ENCODE measurements around the gene NLN.
A peak's percentile ranks its signal among the peaks of the same experiment; 100 is the strongest.
"Not testable (repeated sequence)": the region's sequence is repeated elsewhere in the genome, so short reads cannot be mapped to it uniquely, and the experiment has no call there.

NLN gene

DNA sequence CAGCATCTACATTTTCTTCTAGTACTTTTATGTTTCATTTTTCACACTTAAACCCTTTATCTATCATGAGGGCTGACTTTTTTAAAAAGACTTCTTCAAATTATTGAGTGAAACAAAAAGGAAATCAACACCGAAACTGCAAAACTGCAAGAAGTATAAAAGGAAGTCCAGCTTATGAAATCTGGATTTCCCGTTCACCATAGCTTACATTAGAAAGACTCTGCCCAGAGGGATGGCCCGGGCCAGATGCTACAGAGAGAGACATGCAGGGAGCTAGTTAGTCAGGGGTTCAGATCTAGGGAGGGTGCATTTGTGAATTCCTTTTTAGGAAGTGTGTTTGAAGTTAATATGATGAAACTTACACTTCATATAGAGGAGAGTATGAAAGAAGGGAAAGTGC lies 10.0 kb downstream of the NLN start:
- not testable (repeated sequence) for DNase-seq (ENCODE audit: low read depth in 2 of 2)

GRCh38 chr5:65734196-65734775 lies 12.3 kb downstream of the NLN start:
- DNase-seq (ENCODE audit: low read depth in 2 of 2) = not testable (repeated sequence)

GRCh38 chr5:65734921-65735320 lies 12.9 kb downstream of the NLN start:
- no peak for DNase-seq (ENCODE audit: low read depth in 2 of 2)

DNA sequence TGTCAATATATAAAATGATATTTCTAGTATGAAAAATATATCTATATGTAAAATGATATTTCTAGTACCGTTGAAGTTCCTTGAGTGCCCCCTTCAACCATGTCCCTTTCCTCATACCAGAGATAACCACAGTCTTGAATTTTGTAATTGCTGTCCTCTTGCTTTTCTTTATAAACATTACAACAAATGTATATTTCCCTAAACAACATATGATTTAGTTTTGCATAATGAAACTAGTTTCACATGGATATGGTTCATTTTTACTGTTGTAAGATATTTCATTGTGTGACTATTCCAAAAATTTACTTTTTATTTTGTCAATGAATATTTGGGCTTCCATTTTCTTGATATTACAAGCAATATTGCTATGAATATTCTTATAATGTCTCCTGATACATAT lies 14.0 kb downstream of the NLN start:
- no peak for DNase-seq (ENCODE audit: low read depth in 2 of 2)

GRCh38 chr5:65737842-65738241 lies 15.8 kb downstream of the NLN start:
- DNase-seq (ENCODE audit: low read depth in 2 of 2) = no peak

DNA sequence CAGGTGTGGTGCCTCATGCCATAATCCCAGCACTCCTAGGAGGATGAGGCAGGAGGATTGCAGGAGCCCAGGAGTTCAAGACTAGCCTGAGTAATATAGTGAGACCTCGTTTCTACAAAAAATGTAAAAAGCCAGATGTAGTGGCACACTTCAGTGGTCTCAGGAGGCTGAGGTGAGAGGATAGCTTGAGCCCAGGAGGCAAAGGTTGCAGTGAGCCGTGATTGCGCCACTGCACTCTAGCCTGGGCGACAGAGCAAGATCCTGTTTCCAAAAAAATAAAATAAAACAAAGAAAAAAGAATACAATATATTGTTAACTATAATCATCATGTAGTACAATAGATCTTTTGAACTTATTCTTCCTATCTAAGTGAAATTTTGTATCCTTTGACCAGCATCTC lies 16.3 kb downstream of the NLN start:
- DNase-seq (ENCODE audit: low read depth in 2 of 2) = no peak

DNA sequence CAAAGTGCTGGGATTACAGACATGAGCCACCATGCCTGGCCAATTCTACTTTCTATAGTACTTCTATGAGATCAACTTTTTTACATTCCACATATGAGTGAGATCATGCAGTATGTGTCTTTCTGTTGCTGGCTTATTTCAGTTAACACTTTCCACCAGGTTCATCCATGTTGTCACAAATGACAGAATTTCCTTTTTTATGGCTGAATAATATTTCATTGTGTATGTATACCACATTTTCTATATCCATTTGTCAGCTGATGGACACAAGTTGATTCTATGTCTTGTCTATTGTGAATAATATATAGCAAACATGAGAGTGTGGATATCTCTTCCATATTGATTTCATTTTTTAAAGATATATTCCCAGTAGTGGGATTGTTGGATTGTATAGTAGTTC lies 17.2 kb downstream of the NLN start:
- no peak for DNase-seq (ENCODE audit: low read depth in 2 of 2)

GRCh38 chr5:65742565-65743231 lies 20.7 kb downstream of the NLN start:
- DNase-seq (ENCODE audit: low read depth in 2 of 2) = no peak

DNA sequence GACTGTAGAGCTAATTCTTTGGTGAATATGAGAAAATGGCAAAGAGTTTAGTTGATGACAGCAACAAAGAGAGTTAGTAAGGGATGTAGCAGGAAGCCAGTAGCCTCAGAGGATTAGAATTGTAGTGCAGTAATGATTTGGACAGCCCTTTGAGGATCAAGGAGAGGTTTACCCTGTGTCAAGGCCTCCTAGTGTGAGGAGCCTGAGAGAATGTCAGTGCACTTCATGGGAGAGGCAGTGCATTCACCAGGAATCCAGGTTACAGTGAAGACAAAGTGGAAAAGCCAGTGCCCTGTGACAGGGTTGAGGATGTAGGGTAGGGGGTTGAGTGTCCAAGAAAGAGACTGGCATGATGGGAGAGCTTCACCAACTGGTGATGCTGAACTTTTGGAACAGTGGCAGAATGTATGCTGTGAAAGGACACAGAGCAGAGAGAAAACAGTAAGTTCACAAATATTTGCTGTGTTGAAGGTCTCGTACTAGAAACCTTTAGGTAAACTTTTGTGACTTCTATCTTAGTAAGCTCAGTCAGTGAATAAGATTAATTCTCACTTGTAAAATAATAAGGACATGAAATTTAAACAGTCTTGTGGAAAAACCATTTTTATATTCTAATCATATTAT lies 27.3 kb downstream of the NLN start:
- no peak for DNase-seq (ENCODE audit: low read depth in 2 of 2)

DNA sequence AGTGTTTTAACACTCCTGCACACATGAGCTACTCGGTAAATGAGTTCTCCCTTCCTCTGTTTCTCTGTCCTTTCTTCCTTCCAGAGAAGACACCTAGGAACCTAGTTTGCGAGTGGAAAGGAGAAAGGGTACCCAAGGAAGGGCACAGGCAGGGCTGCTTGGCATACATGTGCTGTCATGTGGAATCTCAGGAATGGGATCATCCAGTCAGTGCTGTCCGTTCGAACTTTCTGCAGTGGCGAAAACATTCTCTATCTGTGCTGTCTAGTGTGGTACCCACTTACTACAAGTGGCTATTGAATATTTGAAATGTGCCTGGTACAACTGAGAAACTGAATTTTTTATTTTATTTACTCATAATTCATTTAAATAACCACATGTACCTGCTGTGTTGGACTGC lies 28.0 kb downstream of the NLN start:
- no peak for DNase-seq (ENCODE audit: low read depth in 2 of 2)

- DNase-seq (ENCODE audit: low read depth in 2 of 2) = no peak
Observed at GRCh38 chr5:65750938-65751337, 28.9 kb downstream of the NLN start.

DNA sequence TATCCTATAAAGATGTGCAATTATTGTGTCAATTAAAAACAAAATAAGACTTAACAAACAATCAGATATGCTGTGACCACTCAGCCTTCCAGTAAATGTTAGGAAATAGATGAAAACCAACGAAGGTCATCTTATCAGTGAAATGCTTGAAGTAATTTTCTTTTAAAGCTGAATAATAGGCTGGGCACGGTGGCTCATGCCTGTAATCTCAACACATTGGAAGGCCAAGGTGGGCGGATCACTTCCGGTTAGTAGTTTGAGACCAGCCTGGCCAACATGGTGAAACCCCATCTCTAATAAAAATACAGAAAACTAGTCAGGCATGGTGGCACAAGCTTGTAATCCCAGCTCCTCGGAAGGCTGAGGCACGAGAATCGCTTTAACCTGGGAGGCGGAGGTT lies 31.2 kb downstream of the NLN start:
- no peak for DNase-seq (ENCODE audit: low read depth in 2 of 2)

- no peak for DNase-seq (ENCODE audit: low read depth in 2 of 2)
Observed at GRCh38 chr5:65758546-65759144, 36.6 kb downstream of the NLN start.

DNA sequence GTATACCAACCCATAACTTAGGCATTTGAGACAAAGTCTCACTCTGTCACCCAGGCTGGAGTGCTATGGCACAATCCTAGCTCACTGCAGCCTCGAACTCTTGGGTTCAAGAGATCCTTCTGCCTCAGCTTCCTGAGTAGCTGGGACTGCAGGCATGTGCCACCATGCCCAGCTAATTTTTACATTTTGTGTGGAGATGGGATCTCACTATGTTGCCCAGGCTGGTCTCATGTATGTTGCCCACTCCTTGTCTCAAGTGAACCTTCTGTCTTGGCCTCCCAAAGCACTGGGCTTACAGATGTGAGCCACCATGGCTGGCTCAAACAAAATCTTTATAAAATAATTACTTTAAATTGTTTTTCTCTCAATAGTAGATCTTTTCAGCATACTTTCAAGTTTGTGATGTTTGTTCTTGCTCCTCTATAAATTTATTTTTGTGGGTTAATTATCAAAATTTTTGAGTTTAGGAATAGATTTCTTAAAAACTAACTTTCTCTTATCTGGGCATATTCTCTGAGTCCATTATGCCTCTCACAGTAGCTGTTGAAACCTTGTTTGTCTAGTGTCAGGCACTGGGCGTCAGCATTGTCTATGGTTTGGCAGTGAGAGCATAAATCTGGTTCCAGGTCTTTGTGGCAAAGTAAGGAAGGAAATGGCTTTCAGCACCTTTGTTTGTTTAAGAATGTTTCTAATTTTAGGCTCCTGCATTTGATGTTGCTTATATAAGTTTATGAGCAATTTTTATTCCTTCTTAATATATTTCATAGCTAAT lies 38.7 kb downstream of the NLN start:
- DNase-seq (ENCODE audit: low read depth in 2 of 2) = peak; percentile 16 to 19

GRCh38 chr5:65762234-65762633 lies 40.2 kb downstream of the NLN start:
- DNase-seq (ENCODE audit: low read depth in 2 of 2) = no peak

- no peak for DNase-seq (ENCODE audit: low read depth in 2 of 2)
Observed at GRCh38 chr5:65765582-65765981, 43.6 kb downstream of the NLN start.

- no peak for DNase-seq (ENCODE audit: low read depth in 2 of 2)
Observed at GRCh38 chr5:65766175-65766574, 44.2 kb downstream of the NLN start.

DNA sequence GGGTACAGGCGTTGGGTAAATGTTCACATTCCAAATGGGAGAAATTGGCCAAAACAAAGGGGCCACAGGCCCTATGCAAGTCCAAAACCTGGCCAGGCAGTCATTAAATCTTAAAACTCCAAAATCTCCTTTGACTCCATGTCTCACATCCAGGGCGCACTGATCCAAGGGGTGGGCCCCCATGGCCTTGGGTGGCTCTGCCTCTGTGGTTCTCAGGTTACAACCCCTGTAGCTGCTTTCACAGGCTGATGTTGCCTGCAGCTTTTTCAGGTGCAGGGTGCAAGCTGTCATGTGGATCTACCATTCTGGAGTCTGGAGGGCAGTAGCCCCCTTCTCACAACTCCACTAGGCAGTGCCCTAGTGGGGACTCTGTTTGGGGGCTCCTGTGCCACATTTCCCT lies 44.8 kb downstream of the NLN start:
- DNase-seq (ENCODE audit: low read depth in 2 of 2) = no peak

DNA sequence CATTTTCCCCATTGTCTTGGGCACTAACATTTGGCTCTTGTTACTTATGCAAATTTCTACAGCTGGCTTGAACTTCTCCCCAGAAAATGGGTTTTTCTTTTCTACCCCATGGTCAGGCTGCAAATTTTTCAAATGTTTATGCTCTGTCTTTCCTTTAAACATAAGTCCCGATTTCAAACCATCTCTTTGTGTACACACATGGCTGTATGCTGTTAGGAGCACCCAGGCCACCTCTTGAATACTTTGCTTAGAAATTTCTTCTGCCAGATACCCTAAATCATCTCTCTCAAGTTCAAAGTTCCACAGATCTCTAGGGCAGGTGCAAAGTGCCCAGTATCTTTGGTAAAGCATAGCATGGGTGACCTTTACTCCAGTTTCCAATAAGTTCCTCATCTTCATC lies 45.6 kb downstream of the NLN start:
- DNase-seq (ENCODE audit: low read depth in 2 of 2) = no peak

DNA sequence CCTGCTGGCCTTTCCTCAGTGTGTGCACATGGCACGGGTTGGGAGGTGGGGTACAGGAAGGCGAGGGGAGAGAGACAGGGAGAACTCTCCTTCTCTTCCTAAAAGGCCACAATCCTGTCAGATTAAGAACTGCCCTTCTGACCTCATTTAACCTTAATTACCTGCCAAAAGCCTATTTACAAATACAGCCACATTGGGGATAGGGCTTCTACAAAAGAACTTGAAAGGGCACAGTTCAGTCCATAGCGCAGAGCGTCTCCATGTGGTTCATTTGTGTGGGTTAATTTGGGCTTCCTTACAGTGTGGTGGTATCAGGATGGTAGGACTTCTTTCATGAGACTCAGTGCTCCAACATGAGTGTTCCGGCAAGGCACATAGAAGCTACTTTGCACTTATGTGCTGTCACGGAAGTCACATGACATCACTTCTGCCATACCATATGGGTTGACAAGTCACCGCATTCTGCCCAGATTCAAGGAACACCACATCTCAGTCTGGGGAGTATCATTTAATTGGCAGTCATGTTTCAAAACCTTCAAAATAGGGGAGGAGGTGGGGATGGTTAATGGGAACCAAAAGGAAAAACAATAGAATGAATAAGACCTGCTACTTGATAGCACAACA lies 46.8 kb downstream of the NLN start:
- no peak for DNase-seq (ENCODE audit: low read depth in 2 of 2)

GRCh38 chr5:65769539-65769938 lies 47.5 kb downstream of the NLN start:
- no peak for DNase-seq (ENCODE audit: low read depth in 2 of 2)

- no peak for DNase-seq (ENCODE audit: low read depth in 2 of 2)
Observed at GRCh38 chr5:65771266-65771665, 49.3 kb downstream of the NLN start.

Measured in stimulated activated CD8-positive, alpha-beta memory T cell treated with anti-CD3 and anti-CD28 coated beads, Interleukin-7, amount 100 ng/mL, for 1 hour (primary cell).